ENCODE measurements around the gene RNF225. TPM values are rescaled to one million over a fixed set of nuclear protein-coding genes. Genes with fewer than 3 reads are reported as not detected.
A peak's percentile ranks its signal among the peaks of the same experiment; 100 is the strongest.

The RNF225 gene
- polyA plus RNA-seq, 3 donors from 2014 or later = not detected

- Mint-ChIP-seq H3K4me3 (peak within 1 kb of the TSS; percentile 89 to 96 (median 94)), H3K27ac (peak within 1 kb of the TSS; percentile 96 to 99 (median 96)), H3K9me3 (no peaks in the 10 kb centered on the region), H3K4me1 (peaks cover 39 to 44% of the 10 kb centered on the region in 2 donors), H3K27me3 (ENCODE audit: low read depth in 3 of 3) (peaks cover 10 to 16% (median 14%) of the 10 kb centered on the region in 3 donors), H3K36me3 (peaks cover 11 to 12% (median 12%) of the 10 kb centered on the region in 3 donors)
- DNase-seq = peak; percentile 95 to 99 (median 97)
Observed at GRCh38 chr19:58386576-58387337, 8.7 kb upstream of the RNF225 start, which contains the start of gene RPS5. Gene RPS5 (plus strand): TSS chr19:58387269. CDS start chr19:58388138, 869 bp downstream.

DNA sequence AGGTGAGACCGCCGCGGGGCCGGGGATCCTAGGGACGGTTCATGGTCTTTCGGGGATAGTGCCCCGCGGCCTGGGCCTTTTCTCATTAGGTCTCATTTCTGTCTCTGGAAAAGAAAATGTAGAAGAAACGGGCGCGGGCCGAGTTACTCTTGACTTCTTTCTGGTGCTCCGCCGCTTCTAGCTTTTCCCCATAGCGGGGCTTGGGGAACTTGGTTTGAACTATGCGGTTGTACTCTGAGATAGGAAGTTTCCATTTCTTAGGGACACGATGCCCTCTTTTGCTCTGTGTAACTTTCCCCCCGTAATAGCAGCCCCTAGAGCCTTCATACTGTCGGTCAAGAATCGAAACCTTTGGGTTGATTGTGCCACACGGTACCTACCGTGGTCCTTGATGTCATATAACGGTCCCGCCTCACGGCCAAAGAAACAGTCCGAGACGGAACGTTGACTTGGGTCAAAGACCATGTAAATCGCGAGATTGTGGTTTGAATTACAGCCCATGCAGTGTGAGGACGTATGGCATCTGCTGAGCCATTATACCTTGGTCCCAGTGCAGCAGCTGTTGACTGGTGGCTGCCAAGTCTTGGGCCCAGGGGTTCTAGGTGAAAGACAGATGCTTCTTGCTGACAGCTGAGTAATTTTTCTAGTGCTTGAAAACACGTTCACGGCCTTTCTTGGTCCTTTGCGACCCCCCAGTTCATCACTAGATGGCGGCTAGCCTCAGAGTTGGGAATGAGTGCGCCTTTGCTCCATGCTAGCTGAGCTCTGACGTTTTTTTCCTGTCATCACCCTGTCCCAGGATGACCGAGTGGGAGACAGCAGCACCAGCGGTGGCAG, 7.9 kb upstream of the RNF225 start:
- Mint-ChIP-seq H3K36me3 (peaks cover 11 to 12% (median 12%) of the 10 kb centered on the region in 3 donors), H3K4me3 (peak overlapping the region; percentile 89 to 96 (median 94)), H3K4me1 (peaks cover 34 to 39% of the 10 kb centered on the region in 2 donors), H3K9me3 (no peaks in the 10 kb centered on the region), H3K27me3 (ENCODE audit: low read depth in 3 of 3) (peaks cover 10 to 16% (median 14%) of the 10 kb centered on the region in 3 donors), H3K27ac (peak overlapping the region; percentile 96 to 99 (median 96))
- no peak for DNase-seq

GRCh38 chr19:58388175-58388526, 7.3 kb upstream of the RNF225 start:
- peaks cover 10 to 17% (median 14%) of the 10 kb centered on the region in 3 donors for H3K27me3 Mint-ChIP-seq (ENCODE audit: low read depth in 3 of 3)
- H3K4me1 Mint-ChIP-seq = peaks cover 34 to 36% of the 10 kb centered on the region in 2 donors
- no peak for DNase-seq
- H3K4me3 Mint-ChIP-seq = peak overlapping the region; percentile 89 to 96 (median 94)
- no peaks in the 10 kb centered on the region for H3K9me3 Mint-ChIP-seq
- H3K36me3 Mint-ChIP-seq = peaks cover 12 to 16% (median 12%) of the 10 kb centered on the region in 3 donors
- peak overlapping the region; percentile 96 to 99 (median 96) for H3K27ac Mint-ChIP-seq

- DNase-seq = no peak
- Mint-ChIP-seq H3K36me3 (peaks cover 22 to 36% (median 26%) of the 10 kb centered on the region in 3 donors), H3K9me3 (no peaks in the 10 kb centered on the region), H3K4me3 (no peak overlapping the region), H3K27ac (no peak overlapping the region), H3K4me1 (peaks cover 16 to 20% of the 10 kb centered on the region in 2 donors), H3K27me3 (ENCODE audit: low read depth in 3 of 3) (peaks cover 3 to 10% (median 10%) of the 10 kb centered on the region in 3 donors)
Observed at GRCh38 chr19:58392945-58393724, 2.3 kb upstream of the RNF225 start.

- no peak overlapping the region for H3K4me3 Mint-ChIP-seq
- no peaks in the 10 kb centered on the region for H3K9me3 Mint-ChIP-seq
- H3K36me3 Mint-ChIP-seq = peaks cover 22 to 36% (median 26%) of the 10 kb centered on the region in 3 donors
- peaks cover 10 to 15% of the 10 kb centered on the region in 2 donors for H3K4me1 Mint-ChIP-seq
- DNase-seq = no peak
- H3K27me3 Mint-ChIP-seq (ENCODE audit: low read depth in 3 of 3) = peaks cover 3 to 10% (median 10%) of the 10 kb centered on the region in 3 donors
- no peak overlapping the region for H3K27ac Mint-ChIP-seq
Observed at GRCh38 chr19:58393725-58394033, 1.8 kb upstream of the RNF225 start.

DNA sequence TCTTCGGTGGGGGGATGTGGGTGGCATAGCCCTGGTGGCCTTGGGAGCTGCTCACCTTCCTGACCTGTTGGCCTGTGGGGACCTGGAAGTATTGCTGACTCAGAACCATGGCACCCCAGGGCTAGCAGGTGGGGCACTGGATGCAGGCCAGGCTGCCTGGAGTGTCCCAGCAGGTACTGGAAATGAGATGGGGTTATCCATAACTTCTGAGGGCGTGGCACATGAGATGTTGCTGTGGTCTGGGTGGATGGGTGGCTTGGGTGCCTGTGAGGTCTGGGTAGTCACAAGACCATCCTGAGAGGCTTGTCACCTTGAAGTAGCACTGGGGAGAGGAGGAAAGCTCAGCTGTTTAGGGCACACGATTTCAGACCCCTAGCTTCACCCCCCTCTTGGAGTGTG, 636 bp upstream of the RNF225 start:
- no peak for DNase-seq
- no peak overlapping the region for H3K27ac Mint-ChIP-seq
- peaks cover 5 to 7% of the 10 kb centered on the region in 2 donors for H3K4me1 Mint-ChIP-seq
- no peak overlapping the region for H3K4me3 Mint-ChIP-seq
- H3K9me3 Mint-ChIP-seq = no peaks in the 10 kb centered on the region
- H3K27me3 Mint-ChIP-seq (ENCODE audit: low read depth in 3 of 3) = peaks cover 7 to 10% (median 9%) of the 10 kb centered on the region in 3 donors
- peaks cover 14 to 29% (median 19%) of the 10 kb centered on the region in 3 donors for H3K36me3 Mint-ChIP-seq

GRCh38 chr19:58395979-58396627, 647 bp downstream of the RNF225 start:
- Mint-ChIP-seq H3K36me3 (peaks cover 10 to 24% (median 15%) of the 10 kb centered on the region in 3 donors), H3K27me3 (ENCODE audit: low read depth in 3 of 3) (peaks cover 8 to 11% (median 11%) of the 10 kb centered on the region in 3 donors), H3K4me3 (no peak overlapping the region), H3K9me3 (no peaks in the 10 kb centered on the region), H3K4me1 (peaks cover 4 to 12% of the 10 kb centered on the region in 2 donors), H3K27ac (no peak overlapping the region)
- DNase-seq = no peak

- H3K27ac Mint-ChIP-seq = no peak overlapping the region
Observed at GRCh38 chr19:58396691-58397532, 1.5 kb downstream of the RNF225 start.

DNA sequence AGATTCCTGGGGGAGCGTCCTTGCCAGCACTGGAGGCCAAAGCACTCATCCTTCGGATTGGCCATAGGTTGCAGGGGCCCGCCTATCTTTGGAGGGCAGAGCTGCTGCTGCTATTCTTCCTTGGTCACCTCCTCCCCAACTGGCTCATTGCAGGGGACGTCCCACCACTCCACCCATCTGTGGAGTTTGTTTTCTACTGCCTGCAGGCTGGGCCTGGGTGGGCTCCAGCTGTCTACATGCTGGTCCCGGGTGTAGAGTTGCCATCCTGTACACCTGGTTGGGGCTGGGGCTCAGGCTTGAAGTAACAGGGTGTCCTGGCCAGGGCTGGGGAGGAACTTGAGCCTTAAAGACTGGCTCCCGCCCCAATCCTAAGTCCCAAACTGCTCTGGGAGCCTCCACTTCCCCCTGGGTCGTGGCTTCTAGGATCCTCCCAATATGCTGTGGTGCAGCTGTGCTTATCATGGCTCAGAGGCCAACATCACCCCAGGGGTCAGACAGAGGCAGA, 2.1 kb downstream of the RNF225 start:
- H3K4me3 Mint-ChIP-seq = no peak overlapping the region
- H3K36me3 Mint-ChIP-seq = peaks cover 10 to 24% (median 15%) of the 10 kb centered on the region in 3 donors
- peaks cover 10 to 17% of the 10 kb centered on the region in 2 donors for H3K4me1 Mint-ChIP-seq

More at GRCh38 chr19:58396691-58397532, 1.5 kb downstream of the RNF225 start:
- no peak for DNase-seq
- Mint-ChIP-seq H3K36me3 (peaks cover 10 to 24% (median 15%) of the 10 kb centered on the region in 3 donors), H3K27me3 (ENCODE audit: low read depth in 3 of 3) (peaks cover 12 to 15% (median 14%) of the 10 kb centered on the region in 3 donors), H3K4me1 (peaks cover 10 to 16% of the 10 kb centered on the region in 2 donors), H3K4me3 (peak overlapping the region in 1 of 5 donors; percentile 5), H3K9me3 (no peaks in the 10 kb centered on the region)

GRCh38 chr19:58398087-58398486, 2.6 kb downstream of the RNF225 start:
- no peak overlapping the region for H3K27ac Mint-ChIP-seq
- H3K4me3 Mint-ChIP-seq = no peak overlapping the region
- DNase-seq = no peak
- peaks cover 10 to 20% (median 15%) of the 10 kb centered on the region in 3 donors for H3K36me3 Mint-ChIP-seq
- H3K27me3 Mint-ChIP-seq (ENCODE audit: low read depth in 3 of 3) = peaks cover 10 to 15% (median 14%) of the 10 kb centered on the region in 3 donors
- H3K9me3 Mint-ChIP-seq = no peaks in the 10 kb centered on the region
- peaks cover 10 to 17% of the 10 kb centered on the region in 2 donors for H3K4me1 Mint-ChIP-seq

More for the DNA sequence above, 2.1 kb downstream of the RNF225 start:
- no peak for DNase-seq
- no peak overlapping the region for H3K27ac Mint-ChIP-seq
- no peaks in the 10 kb centered on the region for H3K9me3 Mint-ChIP-seq
- peaks cover 12 to 15% (median 14%) of the 10 kb centered on the region in 3 donors for H3K27me3 Mint-ChIP-seq (ENCODE audit: low read depth in 3 of 3)

DNA sequence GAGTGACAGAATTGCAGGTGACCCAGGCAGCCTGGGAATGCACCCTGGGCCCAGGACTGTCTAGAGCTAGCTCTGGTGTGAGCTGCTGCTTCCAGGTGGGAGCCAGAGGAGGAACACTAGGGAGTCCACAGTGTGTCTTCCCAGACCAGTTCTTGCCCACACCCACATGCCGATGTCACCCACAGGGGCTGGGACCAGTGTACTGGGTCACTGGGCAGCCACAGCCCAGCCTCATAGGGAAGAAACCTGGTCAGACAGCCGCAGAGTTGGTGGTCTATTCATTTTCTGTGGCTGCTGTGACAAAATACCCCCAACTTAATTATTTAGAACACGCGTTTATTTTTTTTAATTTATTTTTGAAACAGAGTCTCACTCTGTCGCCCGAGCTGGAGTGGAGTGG, 3.1 kb downstream of the RNF225 start:
- Mint-ChIP-seq H3K27ac (no peak overlapping the region), H3K36me3 (peaks cover 8 to 17% (median 13%) of the 10 kb centered on the region in 3 donors), H3K4me3 (no peak overlapping the region), H3K27me3 (ENCODE audit: low read depth in 3 of 3) (peaks cover 10 to 15% (median 14%) of the 10 kb centered on the region in 3 donors), H3K9me3 (no peaks in the 10 kb centered on the region), H3K4me1 (peaks cover 10 to 17% of the 10 kb centered on the region in 2 donors)
- DNase-seq = no peak

DNA sequence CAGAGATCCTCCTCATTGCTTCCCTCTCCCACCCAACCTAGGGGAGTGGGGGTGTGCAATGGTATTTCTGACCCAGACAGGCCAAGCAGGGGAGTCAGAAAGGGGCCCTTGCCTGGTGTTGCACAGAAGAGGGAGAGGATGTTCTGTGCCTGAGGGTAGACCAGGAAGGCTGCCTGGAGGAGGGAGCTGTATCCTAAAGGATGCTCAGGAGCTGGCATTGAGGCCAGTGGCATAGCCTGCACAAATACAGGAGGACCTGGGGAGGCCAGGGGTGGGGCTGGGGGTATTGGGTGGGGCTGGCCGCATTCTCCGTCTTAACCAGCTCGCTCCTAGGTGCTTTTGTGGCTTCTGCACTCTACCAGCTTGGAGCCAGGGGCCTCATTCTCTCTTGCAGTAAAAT, 4.4 kb downstream of the RNF225 start:
- Mint-ChIP-seq H3K36me3 (peaks cover 0 to 5% (median under 1%) of the 10 kb centered on the region in 3 donors), H3K9me3 (no peaks in the 10 kb centered on the region), H3K4me3 (peak overlapping the region in 4 of 5 donors; percentile 25 to 63 (median 44)), H3K4me1 (peaks cover 10 to 15% of the 10 kb centered on the region in 2 donors), H3K27ac (peak overlapping the region in 2 of 6 donors; percentile 2 to 45), H3K27me3 (ENCODE audit: low read depth in 3 of 3) (peaks cover 10 to 13% (median 12%) of the 10 kb centered on the region in 3 donors)
- DNase-seq = no peak
